SK-N-SH treated with all-trans-retinoic acid at 6 μM for 48 hours (cell line): ENCODE data around the gene MPPED2.

Source experiments
- ARNTL ChIP-seq: fragments of 450-650 bp; formaldehyde crosslinking; IDR thresholded peaks from 2 replicates; pipeline ENCODE4 v1.5.0; 2020; ENCODE audit warnings: low read depth, mild to moderate bottlenecking, moderate library complexity, borderline replicate concordance
- CREB5 ChIP-seq: fragments of 250-450 bp; sonication (Bioruptor Pico); IDR thresholded peaks from 2 replicates; pipeline ENCODE4 v1.5.1; 2020; ENCODE audit warnings: low read depth, mild to moderate bottlenecking, moderate library complexity
- CSDC2 ChIP-seq: fragments of 250-450 bp; sonication (Bioruptor Pico); IDR thresholded peaks from 2 replicates; pipeline ENCODE4 v1.5.0; 2020; ENCODE audit warnings: mild to moderate bottlenecking, moderate library complexity
- CSRNP3 ChIP-seq: fragments of 250-450 bp; sonication (Bioruptor Pico); IDR thresholded peaks from 2 replicates; pipeline ENCODE4 v1.5.1; 2021; ENCODE audit warnings: mild to moderate bottlenecking, moderate library complexity
- ESRRG ChIP-seq: fragments of 250-450 bp; sonication (Bioruptor Pico); IDR thresholded peaks from 2 replicates; pipeline ENCODE4 v1.6.1; 2021; ENCODE audit warnings: mild to moderate bottlenecking
- ISL1 ChIP-seq: fragments of 250-450 bp; sonication (Bioruptor Pico); IDR thresholded peaks from 2 replicates; pipeline ENCODE4 v2.1.2; 2022; ENCODE audit warnings: mild to moderate bottlenecking, moderate library complexity
- PATZ1 ChIP-seq: fragments of 250-450 bp; sonication (Bioruptor Pico); IDR thresholded peaks from 2 replicates; pipeline ENCODE4 v1.8.0; 2020; ENCODE audit warnings: mild to moderate bottlenecking, moderate library complexity, borderline replicate concordance
- PPARA ChIP-seq: fragments of 250-450 bp; sonication (Bioruptor Pico); IDR thresholded peaks from 2 replicates; pipeline ENCODE4 v1.5.0; 2020; ENCODE audit warnings: mild to moderate bottlenecking, borderline replicate concordance
- ZFP30 ChIP-seq: fragments of 450-650 bp; formaldehyde crosslinking; IDR thresholded peaks from 2 replicates; pipeline ENCODE4 v1.5.0; 2022; ENCODE audit warnings: mild to moderate bottlenecking, moderate library complexity
- ZNF565 ChIP-seq: fragments of 450-650 bp; formaldehyde crosslinking; conservative IDR thresholded peaks from 2 replicates; pipeline ENCODE4 v1.5.0; 2020; ENCODE audit warnings: low read depth, mild to moderate bottlenecking, moderate library complexity
- ZNF70 ChIP-seq: fragments of 450-650 bp; formaldehyde crosslinking; IDR thresholded peaks from 2 replicates; pipeline ENCODE4 v1.5.0; 2020; ENCODE audit warnings: mild to moderate bottlenecking, moderate library complexity
- ZNF8 ChIP-seq: fragments of 450-650 bp; formaldehyde crosslinking; IDR thresholded peaks from 2 replicates; pipeline ENCODE4 v1.5.0; 2020; ENCODE audit warnings: mild to moderate bottlenecking, moderate library complexity

GRCh38 chr11:30481330-30481729 is 104.8 kb downstream of the MPPED2 start:
- TF ChIP-seq ISL1 (CRISPR knock-in tag) (no peak), ZNF565 (no peak), PATZ1 (CRISPR knock-in tag) (no peak), ZNF70 (CRISPR knock-in tag) (peak; percentile 79; the same call in 1 of the 2 replicates), ZNF8 (CRISPR knock-in tag) (no peak), CSDC2 (CRISPR knock-in tag) (no peak), PPARA (no peak), ZFP30 (CRISPR knock-in tag) (no peak), CSRNP3 (CRISPR knock-in tag) (no peak), ESRRG (CRISPR knock-in tag) (no peak), ARNTL (no peak), CREB5 (CRISPR knock-in tag) (no peak)
